Fibroblast of gingiva (primary cell): ENCODE results near the gene PXK.

Experiments used
- DNase-seq: peaks from one replicate; pipeline ENCODE4 v3.0.0-alpha.2; 2011; ENCODE audit warnings: low read depth

PXK gene

GRCh38 chr3:58383904-58384303 lies 51.2 kb downstream of the PXK start:
- DNase-seq = peak; percentile 96

GRCh38 chr3:58384381-58385090 lies 51.8 kb downstream of the PXK start:
- DNase-seq = no peak

GRCh38 chr3:58386626-58387365 lies 54.1 kb downstream of the PXK start:
- DNase-seq = peak; percentile 60

DNA sequence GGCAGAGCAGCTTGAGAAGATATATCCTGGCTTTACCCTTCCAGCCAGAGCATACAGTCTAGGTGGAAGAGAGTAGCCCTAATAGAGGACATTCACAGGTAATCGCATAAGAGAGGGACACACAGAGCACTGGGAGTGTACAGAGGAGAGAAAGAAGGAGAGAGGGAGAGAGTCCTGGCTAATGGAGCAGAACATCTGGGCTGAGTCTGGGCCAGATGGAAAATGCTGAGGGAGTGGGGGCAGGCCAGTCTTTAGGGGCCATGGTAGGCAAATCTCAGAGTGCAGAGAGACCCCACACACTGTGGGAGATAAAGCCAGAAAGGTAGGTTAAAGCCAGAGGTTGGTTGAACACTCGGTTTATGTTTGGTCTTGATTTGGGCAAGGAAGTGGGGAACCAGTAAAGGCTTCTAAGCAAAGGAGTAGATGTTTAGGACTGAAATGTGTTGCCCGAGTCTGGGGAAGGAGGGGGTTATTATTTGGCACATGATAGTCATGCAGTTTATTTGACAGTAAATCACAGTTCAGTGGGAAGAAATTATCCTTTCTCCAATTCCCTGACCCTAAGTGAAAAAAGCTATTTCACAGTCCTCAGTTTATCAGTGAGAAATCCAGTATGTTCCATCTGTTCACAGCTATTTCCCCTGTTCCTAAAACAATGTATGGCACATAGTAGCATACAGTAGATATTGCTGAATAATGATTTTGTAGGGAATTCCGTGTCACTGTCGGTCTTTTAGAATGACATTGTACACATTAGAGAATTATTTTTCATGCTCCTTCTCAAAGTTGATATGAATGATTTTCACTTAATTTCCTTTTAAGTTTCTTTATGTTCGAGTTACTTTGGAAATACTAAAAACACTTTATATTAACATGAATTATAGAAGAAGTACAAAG lies 55.2 kb downstream of the PXK start:
- DNase-seq = no peak

GRCh38 chr3:58388550-58389091 lies 55.9 kb downstream of the PXK start:
- DNase-seq = peak; percentile 95

DNA sequence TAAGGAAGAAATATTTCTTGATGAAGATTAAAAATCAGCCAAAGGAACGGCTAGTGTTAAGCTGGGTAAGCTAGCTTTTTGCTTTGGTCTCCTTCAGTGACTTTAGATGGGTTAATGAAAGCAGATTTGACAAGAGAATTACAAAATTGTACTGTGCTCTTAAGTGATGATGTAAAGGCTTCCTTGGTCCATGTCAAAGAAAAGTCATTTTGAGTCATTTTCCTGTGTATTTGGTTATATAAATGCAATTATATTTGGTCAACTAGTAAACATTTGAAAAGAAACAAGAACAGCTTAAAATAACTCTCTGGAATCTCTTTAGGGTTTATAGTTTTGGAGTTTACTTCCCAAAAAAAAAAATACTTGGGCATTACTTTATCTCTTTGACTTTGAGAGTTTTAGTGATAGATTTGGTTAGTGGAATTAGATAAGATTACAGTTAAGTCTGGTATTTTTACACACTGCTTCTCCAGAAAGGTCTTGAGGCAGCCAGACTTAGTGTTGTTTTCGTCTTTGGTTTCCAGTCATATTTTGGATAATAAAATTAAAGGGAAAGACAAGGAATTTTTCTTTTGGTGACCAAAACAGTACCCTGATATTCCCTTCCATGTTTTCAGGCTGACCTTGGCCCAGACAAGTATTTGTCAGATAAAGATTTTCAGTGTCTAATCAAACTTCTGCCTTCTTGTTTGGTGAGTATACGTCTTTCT lies 58.6 kb downstream of the PXK start:
- DNase-seq = no peak

GRCh38 chr3:58392181-58392580 lies 59.5 kb downstream of the PXK start:
- no peak for DNase-seq

DNA sequence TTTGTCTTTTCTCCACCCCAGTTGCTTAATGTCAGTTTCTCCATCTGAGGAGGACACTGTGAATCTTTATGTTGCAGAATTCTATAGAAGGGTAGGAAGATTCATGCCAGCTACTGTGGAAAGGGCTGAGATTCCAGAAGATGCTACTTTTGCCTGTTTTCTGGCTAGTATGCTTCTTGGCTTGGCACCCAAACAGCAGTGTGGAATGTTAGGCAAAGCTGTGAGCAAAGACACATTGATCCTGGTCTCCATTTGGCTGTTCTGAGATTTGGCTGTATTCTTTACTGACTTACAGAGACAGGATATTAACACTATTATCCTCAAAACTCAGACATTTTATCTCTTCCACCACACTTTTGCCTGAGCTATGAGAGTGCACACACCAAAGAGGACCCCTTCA lies 61.6 kb downstream of the PXK start:
- no peak for DNase-seq

DNA sequence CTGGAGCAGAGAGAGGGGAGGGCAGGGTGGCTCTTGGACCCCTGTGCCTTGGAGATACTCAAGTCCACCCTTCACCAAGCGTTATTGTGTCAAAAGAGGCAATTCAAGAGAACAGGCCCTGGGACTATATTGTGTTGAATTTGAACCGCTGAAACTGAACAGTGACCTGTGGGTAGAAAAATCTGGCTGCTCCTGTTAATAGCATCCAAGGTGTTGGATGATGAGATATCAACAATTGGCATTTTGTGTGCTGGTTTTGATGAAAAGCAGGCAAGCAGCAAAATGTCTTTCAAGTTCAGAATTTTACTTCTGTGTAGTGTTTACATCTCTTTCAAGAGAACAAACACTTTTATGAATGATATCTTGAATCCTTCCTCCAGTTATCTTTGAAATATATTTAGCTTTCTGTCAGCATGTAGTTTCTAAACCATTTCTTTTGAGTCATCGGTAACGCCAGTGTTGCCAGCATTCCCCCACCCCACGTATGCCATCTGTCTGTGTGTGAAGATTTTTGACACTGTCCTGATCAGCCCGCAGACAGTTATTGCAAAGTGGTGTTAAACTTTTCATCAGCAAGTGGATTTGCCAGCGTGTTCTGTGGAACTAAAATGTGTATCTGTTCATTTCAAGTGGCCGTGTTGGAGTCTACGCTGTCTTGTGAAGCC lies 66.1 kb downstream of the PXK start:
- no peak for DNase-seq

DNA sequence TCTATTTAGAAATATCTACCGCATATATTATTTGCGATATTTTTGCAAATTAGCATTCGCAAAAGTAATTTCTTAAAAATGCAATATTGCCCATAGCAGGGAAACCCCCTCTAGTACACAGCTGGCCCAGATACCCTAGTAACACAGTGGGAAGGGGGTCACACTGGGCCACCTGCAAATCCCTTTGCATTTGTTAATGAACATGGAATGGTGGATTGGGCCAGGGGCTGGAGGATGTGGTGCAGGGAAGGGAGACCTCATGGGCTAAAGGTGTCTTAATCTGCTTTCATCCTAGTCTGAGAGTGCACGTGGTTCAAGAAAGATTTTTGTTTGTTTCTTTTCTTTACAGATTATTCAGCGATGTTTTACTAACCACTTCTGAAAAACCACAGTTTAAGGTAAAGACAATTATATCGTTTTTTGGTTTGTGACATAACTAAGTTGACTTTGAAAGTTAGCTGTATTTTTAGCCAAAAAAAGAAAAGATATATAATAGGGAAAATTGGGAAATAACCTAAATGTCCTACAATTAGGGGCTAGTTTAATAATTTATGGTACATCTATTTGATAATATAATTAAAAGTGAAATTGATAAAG lies 70.9 kb downstream of the PXK start:
- DNase-seq = no peak

GRCh38 chr3:58404396-58404795 lies 71.7 kb downstream of the PXK start:
- DNase-seq = peak; percentile 62

DNA sequence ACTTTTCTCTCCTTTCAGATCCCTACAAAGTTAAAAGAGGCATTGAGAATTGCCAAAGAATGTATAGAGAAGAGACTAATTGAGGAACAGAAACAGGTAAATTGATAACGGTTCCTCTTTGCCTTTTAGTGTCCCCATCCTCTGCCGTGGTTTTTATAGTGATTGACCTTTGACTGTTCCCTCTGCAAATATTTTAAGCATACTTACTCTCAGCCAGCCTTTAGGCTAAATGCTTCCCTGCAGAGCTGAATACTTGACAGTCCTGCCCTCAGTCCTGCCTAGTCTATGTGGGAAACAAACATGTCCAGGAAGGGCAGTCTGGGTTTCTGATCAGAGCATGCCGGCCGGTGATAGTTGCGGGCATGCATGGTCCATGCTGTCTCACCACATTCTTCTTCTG lies 76.2 kb downstream of the PXK start:
- DNase-seq = no peak

- DNase-seq = no peak
Measured at GRCh38 chr3:58409663-58410062, 77.0 kb downstream of the PXK start.

DNA sequence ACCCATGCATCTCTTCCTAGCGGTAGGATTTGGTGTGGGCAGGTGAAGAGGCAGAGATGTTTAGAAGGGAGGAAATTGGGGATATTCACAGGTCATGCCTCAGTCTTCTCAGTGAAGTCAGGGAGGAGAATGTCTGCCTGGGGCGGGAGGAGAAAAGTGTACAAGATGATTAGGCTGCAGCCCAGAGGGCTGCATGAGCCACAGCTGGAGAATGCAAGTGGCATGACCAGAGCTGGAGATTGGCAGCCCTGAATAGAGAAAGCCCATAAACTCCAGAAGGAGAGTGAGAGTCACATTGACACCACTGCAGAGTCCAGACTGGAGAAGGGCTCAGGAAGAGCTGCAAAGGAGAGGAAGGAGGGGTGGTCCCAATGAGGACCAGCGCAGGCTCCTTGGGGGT lies 78.3 kb downstream of the PXK start:
- peak; percentile 27 for DNase-seq

DNA sequence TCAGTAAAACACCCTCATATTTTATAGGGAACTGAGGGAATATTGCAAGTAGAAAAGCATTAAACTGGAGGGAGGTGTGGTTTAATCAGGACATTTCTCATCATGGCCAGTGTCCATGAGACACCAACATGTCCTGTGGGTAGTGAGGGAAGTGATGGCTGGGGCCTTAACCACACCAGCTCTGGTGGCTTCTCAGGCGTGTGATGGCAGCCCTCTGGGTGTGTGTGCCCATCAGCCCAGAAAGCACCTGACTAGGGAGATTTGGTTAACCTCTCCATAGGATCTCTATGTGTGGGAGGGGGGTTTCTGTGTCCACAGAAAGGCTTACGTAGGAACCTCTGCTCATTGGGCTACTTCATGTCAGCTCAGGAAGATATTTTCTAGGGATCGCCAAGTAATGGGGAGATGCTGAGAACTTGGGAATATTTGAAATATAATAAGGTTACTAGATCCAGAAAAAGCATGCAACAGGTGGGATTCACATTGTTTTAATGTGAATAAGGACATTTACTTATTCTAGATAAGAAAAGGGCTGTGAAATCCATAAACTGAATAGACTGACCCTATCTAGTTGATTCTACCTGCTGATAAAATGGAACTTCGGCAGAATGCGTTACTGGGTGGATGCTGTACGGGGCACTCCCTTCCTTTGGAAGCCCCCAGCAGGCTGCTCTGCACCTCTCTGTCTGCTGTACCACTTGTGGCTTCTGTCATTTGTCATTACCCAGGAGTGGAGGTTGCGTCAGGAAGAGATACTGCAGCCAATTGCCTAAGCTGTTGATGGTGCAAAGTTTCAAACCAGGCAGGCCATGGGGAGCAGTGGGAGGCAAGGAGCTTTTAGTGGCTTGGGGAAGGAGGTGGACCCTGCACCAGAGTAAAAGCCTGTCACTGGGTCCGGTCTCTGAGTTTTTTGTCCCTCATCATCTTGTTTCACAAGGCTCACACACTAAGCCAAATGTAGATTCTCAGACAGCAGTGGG lies 79.4 kb downstream of the PXK start:
- DNase-seq = peak; percentile 26

- DNase-seq = peak; percentile 56
Measured at GRCh38 chr3:58414538-58415197, 82.0 kb downstream of the PXK start.

DNA sequence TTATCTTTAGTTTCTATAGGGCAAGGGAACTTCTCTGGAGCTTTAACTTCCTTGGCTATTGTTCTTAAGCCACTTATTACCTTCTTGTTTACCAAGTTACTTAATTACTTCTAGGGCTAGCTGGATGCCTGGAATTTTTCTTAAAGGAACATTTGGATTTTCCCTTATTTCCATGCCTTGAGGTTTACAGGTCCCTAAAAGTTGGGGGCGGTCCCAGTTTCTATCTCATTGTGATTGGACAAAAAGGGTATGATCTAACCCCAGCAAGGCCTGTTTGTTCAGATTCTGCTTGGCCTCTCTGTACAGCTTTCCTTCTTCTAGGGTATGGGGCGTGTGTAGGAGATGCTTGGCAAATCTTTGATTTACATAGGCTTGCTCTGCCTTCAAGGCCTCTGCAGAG lies 83.5 kb downstream of the PXK start:
- no peak for DNase-seq

DNA sequence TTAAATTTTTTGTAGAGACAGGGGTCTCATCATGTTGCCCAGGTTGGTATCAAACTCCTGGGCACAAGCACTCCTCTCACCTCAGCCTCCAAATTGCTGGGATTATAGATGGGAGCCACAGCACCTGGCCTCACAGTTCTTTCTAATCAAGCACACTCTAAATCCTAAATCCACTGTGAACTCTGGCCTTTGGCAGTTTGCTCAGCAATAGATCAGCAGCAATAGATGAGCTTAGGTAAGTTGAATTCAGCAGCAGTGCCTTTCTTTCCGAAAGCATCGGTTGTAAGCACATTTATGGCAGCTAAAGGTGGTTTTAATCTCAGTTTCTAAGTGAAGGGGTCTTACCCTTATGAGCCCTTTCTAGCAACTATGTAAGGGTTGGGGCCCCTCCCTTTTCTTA lies 84.4 kb downstream of the PXK start:
- no peak for DNase-seq

GRCh38 chr3:58418227-58418626 lies 85.5 kb downstream of the PXK start:
- no peak for DNase-seq
